Activated naive CD8-positive, alpha-beta T cell treated with anti-CD3 and anti-CD28 coated beads, Interleukin-2, amount 10 ng/mL, durations not matched to agents 7 days and 5 days (primary cell): ENCODE data around the gene STX8. TPM values are rescaled to one million over a fixed set of nuclear protein-coding genes. Genes with fewer than 3 reads are reported as not detected.

Source experiments
- ATAC-seq: fragments of 150-1000 bp; cut with Tn5 transposase; one replicate; pipeline ENCODE4 v1.10.0; 2021; ENCODE audit warnings: low read depth, moderate library complexity
- POLR2A ChIA-PET: fragments of 350-600 bp; sonication (Branson Sonifier 250); formaldehyde crosslinking; loops from one replicate; lab custom pipeline; 2021; ENCODE audit warnings: antibody characterized with exemption; lab: Charles Lee
- DNase-seq: peaks from one replicate; pipeline ENCODE4 v3.0.0; 2021
- H3K27ac Mint-ChIP-seq: one replicate; pipeline ENCODE4 v1.8.0; 2022; ENCODE audit warnings: mild to moderate bottlenecking, mixed read lengths
- H3K27me3 Mint-ChIP-seq: one replicate; pipeline ENCODE4 v1.8.0; 2022; ENCODE audit warnings: mild to moderate bottlenecking, moderate library complexity, mixed read lengths
- H3K36me3 Mint-ChIP-seq: one replicate; pipeline ENCODE4 v1.8.0; 2021; ENCODE audit warnings: mild to moderate bottlenecking, mixed read lengths
- H3K4me1 Mint-ChIP-seq: one replicate; pipeline ENCODE4 v1.8.0; 2021; ENCODE audit warnings: mixed read lengths
- H3K4me3 Mint-ChIP-seq: one replicate; pipeline ENCODE4 v1.8.0; 2022; ENCODE audit warnings: mild to moderate bottlenecking, moderate library complexity, mixed read lengths
- H3K9me3 Mint-ChIP-seq: one replicate; pipeline ENCODE4 v1.8.0; 2021; ENCODE audit warnings: mixed read lengths
- total RNA-seq, 2 experiments: library from RNA; stranded (reverse); gene quantifications; one replicate each; pipeline ENCODE4 v1.2.3, GENCODE V29; 2021

Gene STX8
- total RNA-seq, 2 experiments from 2014 or later = 62.6 to 68.9 TPM

GRCh38 chr17:9330141-9330540 is 245.5 kb downstream of the STX8 start:
- DNase-seq = no peak
- Mint-ChIP-seq H3K4me1 (no peaks in the 10 kb centered on the region), H3K27ac (no peak overlapping the region), H3K27me3 (no peaks in the 10 kb centered on the region), H3K9me3 (peaks cover 8% of the 10 kb centered on the region), H3K36me3 (peaks cover 6% of the 10 kb centered on the region), H3K4me3 (no peak overlapping the region)
- ATAC-seq = no peak
- POLR2A ChIA-PET = no interaction called here

- POLR2A ChIA-PET = no interaction called here
- peaks cover 2% of the 10 kb centered on the region for H3K36me3 Mint-ChIP-seq
- no peak for ATAC-seq
Measured at GRCh38 chr17:9329251-9329921, 246.2 kb downstream of the STX8 start.

GRCh38 chr17:9324864-9325263 is 250.8 kb downstream of the STX8 start:
- Mint-ChIP-seq H3K27me3 (no peaks in the 10 kb centered on the region), H3K4me3 (no peak overlapping the region), H3K27ac (no peak overlapping the region), H3K36me3 (no peaks in the 10 kb centered on the region), H3K9me3 (no peaks in the 10 kb centered on the region), H3K4me1 (no peaks in the 10 kb centered on the region)
- no peak for ATAC-seq
- POLR2A ChIA-PET = no interaction called here
- DNase-seq = no peak

More at GRCh38 chr17:9329251-9329921, 246.2 kb downstream of the STX8 start:
- Mint-ChIP-seq H3K4me1 (no peaks in the 10 kb centered on the region), H3K27ac (no peak overlapping the region), H3K9me3 (peaks cover under 1% of the 10 kb centered on the region), H3K4me3 (no peak overlapping the region), H3K27me3 (no peaks in the 10 kb centered on the region)
- no peak for DNase-seq

- no peaks in the 10 kb centered on the region for H3K27me3 Mint-ChIP-seq
- peaks cover 6% of the 10 kb centered on the region for H3K36me3 Mint-ChIP-seq
- DNase-seq = no peak
- ATAC-seq = no peak
- H3K27ac Mint-ChIP-seq = no peak overlapping the region
- no peaks in the 10 kb centered on the region for H3K4me1 Mint-ChIP-seq
- peaks cover 7% of the 10 kb centered on the region for H3K9me3 Mint-ChIP-seq
- POLR2A ChIA-PET = no interaction called here
- H3K4me3 Mint-ChIP-seq = no peak overlapping the region
Measured at GRCh38 chr17:9322326-9322725, 253.3 kb downstream of the STX8 start.

DNA sequence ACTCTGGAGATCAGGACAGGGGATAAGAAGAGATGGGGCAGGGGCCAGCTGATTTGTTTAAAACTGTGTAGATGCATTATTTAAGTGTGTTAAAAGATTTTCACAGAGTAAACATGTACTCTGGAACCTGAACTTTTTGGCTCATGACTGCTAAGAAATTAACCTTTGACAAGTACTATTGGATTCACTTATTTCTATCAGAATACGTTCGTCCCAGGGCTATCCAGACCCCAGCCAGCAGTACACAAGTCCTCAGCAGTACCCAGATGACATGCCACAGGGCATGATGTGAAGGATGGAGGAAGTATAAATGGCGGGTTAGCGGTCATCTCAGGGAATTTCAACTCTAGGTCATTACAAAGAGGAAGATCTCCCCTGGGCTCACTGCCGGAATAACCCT is 253.7 kb downstream of the STX8 start:
- H3K27ac Mint-ChIP-seq = no peak overlapping the region
- peaks cover 6% of the 10 kb centered on the region for H3K36me3 Mint-ChIP-seq
- no peaks in the 10 kb centered on the region for H3K27me3 Mint-ChIP-seq
- ATAC-seq (no peak), DNase-seq (no peak)
- POLR2A ChIA-PET = no interaction called here
- H3K4me1 Mint-ChIP-seq = no peaks in the 10 kb centered on the region
- no peak overlapping the region for H3K4me3 Mint-ChIP-seq
- peaks cover 9% of the 10 kb centered on the region for H3K9me3 Mint-ChIP-seq

GRCh38 chr17:9315360-9315759 is 260.3 kb downstream of the STX8 start:
- ATAC-seq (no peak), DNase-seq (no peak)
- Mint-ChIP-seq H3K27me3 (no peaks in the 10 kb centered on the region), H3K27ac (no peak overlapping the region), H3K4me3 (no peak overlapping the region), H3K9me3 (peaks cover 10% of the 10 kb centered on the region), H3K4me1 (no peaks in the 10 kb centered on the region), H3K36me3 (peaks cover 6% of the 10 kb centered on the region)
- POLR2A ChIA-PET = no interaction called here

DNA sequence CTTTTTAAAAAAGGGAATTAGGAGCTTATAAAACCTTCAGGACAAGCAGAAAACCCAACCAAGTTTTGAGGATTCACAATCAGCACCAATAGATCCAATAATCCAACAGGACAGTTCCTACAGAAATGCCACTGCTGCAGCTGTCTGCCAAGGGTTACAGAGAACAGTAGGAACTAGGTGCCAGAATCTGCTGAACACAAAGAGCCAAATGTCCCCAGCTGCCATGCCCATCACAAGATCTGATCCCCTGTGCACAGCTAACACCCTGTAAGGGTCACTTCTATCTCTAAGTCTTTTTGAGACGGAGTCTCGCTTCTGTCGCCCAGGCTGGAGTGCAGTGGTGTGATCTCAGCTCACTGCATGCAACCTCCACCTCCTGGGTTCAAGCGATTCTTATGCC is 262.3 kb downstream of the STX8 start:
- H3K4me3 Mint-ChIP-seq = no peak overlapping the region
- POLR2A ChIA-PET = no interaction called here
- no peaks in the 10 kb centered on the region for H3K27me3 Mint-ChIP-seq
- no peak overlapping the region for H3K27ac Mint-ChIP-seq
- H3K4me1 Mint-ChIP-seq = no peaks in the 10 kb centered on the region
- peaks cover 1% of the 10 kb centered on the region for H3K36me3 Mint-ChIP-seq
- peaks cover 5% of the 10 kb centered on the region for H3K9me3 Mint-ChIP-seq
- no peak for DNase-seq
- no peak for ATAC-seq

DNA sequence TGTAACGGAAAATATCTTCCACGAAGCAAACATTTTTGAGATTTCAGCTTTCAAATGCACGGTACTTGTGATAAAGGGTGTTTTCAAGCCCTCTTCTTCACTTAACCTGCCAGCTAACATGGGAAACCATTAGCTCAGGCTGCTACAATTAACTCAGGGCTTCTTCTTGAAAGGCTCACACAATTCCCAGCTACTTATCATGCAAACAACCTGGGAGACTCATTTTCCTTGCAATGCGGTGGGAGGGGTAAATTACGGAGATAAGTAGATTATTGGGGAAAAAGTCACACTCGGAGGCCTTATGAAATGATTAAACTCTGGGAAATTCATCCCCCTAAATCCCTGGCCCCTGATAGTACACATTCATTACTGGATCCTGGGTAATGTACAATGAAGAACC is 266.4 kb downstream of the STX8 start:
- H3K4me1 Mint-ChIP-seq = no peaks in the 10 kb centered on the region
- H3K36me3 Mint-ChIP-seq = no peaks in the 10 kb centered on the region
- H3K4me3 Mint-ChIP-seq = no peak overlapping the region
- ATAC-seq (no peak), DNase-seq (no peak)
- H3K9me3 Mint-ChIP-seq = no peaks in the 10 kb centered on the region
- H3K27ac Mint-ChIP-seq = no peak overlapping the region
- H3K27me3 Mint-ChIP-seq = no peaks in the 10 kb centered on the region
- POLR2A ChIA-PET = no interaction called here

DNA sequence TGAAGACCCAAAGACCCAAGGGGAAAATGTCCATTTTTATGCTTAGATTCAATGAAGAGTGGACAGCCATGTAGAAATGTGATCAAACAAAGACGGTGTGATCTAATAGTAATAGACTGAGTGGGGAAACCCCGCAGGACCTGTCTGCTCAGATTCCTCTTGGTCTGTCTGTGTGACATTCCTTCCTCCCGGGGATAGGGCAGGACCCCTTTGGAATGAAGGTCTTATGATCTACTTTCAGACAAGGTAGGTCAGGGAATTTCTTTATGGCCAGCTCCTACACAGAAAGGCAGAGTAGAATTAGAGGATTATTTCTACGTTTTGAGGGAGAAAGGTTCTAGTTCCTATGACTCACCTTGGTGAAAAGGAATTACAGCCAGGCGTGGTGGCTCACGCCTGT is 267.6 kb downstream of the STX8 start:
- no peaks in the 10 kb centered on the region for H3K4me1 Mint-ChIP-seq
- H3K9me3 Mint-ChIP-seq = no peaks in the 10 kb centered on the region
- no peak overlapping the region for H3K27ac Mint-ChIP-seq
- DNase-seq (no peak), ATAC-seq (no peak)
- H3K4me3 Mint-ChIP-seq = no peak overlapping the region
- POLR2A ChIA-PET = no interaction called here
- no peaks in the 10 kb centered on the region for H3K36me3 Mint-ChIP-seq
- no peaks in the 10 kb centered on the region for H3K27me3 Mint-ChIP-seq

DNA sequence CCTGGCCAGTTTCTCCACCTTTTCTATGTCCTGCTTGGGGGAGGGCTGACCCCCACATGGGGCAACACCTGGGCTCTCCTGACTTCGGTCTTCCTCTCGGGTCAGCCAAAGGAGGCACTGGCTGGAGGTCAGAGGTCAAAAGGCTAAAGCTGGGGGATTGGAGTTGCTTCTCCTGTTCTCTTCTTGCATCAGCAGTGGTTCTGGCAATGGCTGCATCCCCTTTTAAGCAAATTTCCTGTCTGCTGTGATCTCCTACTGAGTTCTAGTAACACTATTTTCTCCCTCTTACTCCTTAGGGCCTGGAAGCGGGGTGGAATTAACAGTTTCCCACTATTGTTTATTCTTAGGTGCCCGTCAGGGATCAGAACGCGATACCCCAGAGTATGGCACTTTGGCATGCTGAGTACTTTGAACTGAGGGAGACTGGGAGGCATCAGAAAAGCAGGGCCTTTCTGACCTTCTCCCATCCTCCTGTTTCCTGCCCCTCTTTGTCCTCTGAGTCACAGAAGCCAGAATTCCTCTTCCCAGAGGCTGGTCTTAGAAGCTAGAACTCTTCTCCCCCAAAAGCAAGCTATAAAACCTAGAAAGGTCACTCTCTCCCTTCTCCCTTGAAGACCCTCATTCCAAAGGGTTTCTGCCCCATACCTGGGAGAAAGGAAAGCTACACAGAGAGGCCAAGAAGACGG is 268.2 kb downstream of the STX8 start:
- Mint-ChIP-seq H3K4me1 (no peaks in the 10 kb centered on the region), H3K36me3 (no peaks in the 10 kb centered on the region), H3K9me3 (no peaks in the 10 kb centered on the region), H3K4me3 (no peak overlapping the region), H3K27me3 (no peaks in the 10 kb centered on the region), H3K27ac (no peak overlapping the region)
- DNase-seq = no peak
- POLR2A ChIA-PET = no interaction called here
- no peak for ATAC-seq

GRCh38 chr17:9306086-9306485 is 269.5 kb downstream of the STX8 start:
- H3K36me3 Mint-ChIP-seq = no peaks in the 10 kb centered on the region
- ATAC-seq (no peak), DNase-seq (no peak)
- no peak overlapping the region for H3K4me3 Mint-ChIP-seq
- no peaks in the 10 kb centered on the region for H3K9me3 Mint-ChIP-seq
- H3K4me1 Mint-ChIP-seq = no peaks in the 10 kb centered on the region
- H3K27me3 Mint-ChIP-seq = no peaks in the 10 kb centered on the region
- POLR2A ChIA-PET = no interaction called here
- H3K27ac Mint-ChIP-seq = no peak overlapping the region

DNA sequence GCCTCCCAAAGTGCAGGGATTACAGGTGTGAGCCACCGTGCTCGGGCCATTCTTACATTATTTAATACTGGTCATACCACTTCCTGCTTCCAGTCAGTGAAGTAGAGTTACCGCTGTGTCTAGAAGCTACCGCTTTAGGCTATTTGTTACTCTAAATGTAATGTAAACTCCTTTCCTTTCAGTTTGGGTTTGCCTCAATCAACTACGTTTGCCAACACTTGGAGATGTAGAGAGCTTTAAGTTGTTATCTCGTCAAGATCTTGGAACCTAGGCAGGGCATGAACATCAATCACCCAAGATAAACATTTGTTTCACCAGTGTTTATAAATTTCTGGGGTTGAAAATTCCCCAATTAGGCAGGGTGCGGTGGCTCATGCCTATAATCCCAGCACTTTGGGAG is 275.9 kb downstream of the STX8 start:
- Mint-ChIP-seq H3K36me3 (no peaks in the 10 kb centered on the region), H3K27ac (no peak overlapping the region), H3K27me3 (no peaks in the 10 kb centered on the region)

GRCh38 chr17:9298776-9299295 is 276.8 kb downstream of the STX8 start:
- no peak overlapping the region for H3K27ac Mint-ChIP-seq
- POLR2A ChIA-PET = no interaction called here
- H3K27me3 Mint-ChIP-seq = no peaks in the 10 kb centered on the region
- no peak overlapping the region for H3K4me3 Mint-ChIP-seq
- no peaks in the 10 kb centered on the region for H3K36me3 Mint-ChIP-seq
- no peak for ATAC-seq
- no peaks in the 10 kb centered on the region for H3K9me3 Mint-ChIP-seq
- H3K4me1 Mint-ChIP-seq = peaks cover 3% of the 10 kb centered on the region
- no peak for DNase-seq

More for the DNA sequence above, 275.9 kb downstream of the STX8 start:
- Mint-ChIP-seq H3K4me1 (peaks cover under 1% of the 10 kb centered on the region), H3K4me3 (no peak overlapping the region), H3K9me3 (no peaks in the 10 kb centered on the region)
- POLR2A ChIA-PET = no interaction called here
- no peak for DNase-seq
- ATAC-seq = no peak

- no peak overlapping the region for H3K27ac Mint-ChIP-seq
- ATAC-seq (no peak), DNase-seq (no peak)
- POLR2A ChIA-PET = no interaction called here
- no peak overlapping the region for H3K4me3 Mint-ChIP-seq
- H3K4me1 Mint-ChIP-seq = peaks cover 3% of the 10 kb centered on the region
- H3K9me3 Mint-ChIP-seq = no peaks in the 10 kb centered on the region
- no peaks in the 10 kb centered on the region for H3K36me3 Mint-ChIP-seq
- H3K27me3 Mint-ChIP-seq = no peaks in the 10 kb centered on the region
Measured at GRCh38 chr17:9298135-9298534, 277.5 kb downstream of the STX8 start.
